Caki2 (cell line): Measurements from ENCODE around the gene NPTX1. TPM values are rescaled to one million over a fixed set of nuclear protein-coding genes. Genes with fewer than 3 reads are reported as not detected.
"Not testable (repeated sequence)": the region's sequence is repeated elsewhere in the genome, so short reads cannot be mapped to it uniquely, and the experiment has no call there.

Experiments used
- DNase-seq: peaks from one replicate; pipeline ENCODE4 v3.0.0-alpha.2; 2015; ENCODE audit warnings: low read depth
- in situ Hi-C: cut with HindIII; loops from 2 replicates; pipeline ENCODE4 v1.10.0; 2016; ENCODE audit warnings: low sequenced_read_pairs, low pct_unique_long_range_greater_than_20kb, mixed read lengths
- total RNA-seq: library from RNA; depleted of rRNA; stranded (reverse); fragments of >200 nt; shearing (Covaris generic); gene quantifications from 2 replicates; pipeline ENCODE4 v1.2.3, GENCODE V29; 2014; ENCODE audit warnings: low replicate concordance

Gene NPTX1
- total RNA-seq, 1 experiment from 2014 or later: not detected

- in situ Hi-C loops: no loop called here
- DNase-seq: no peak
Observed at GRCh38 chr17:80507965-80508364, 31.6 kb upstream of the NPTX1 start.

- in situ Hi-C loops, DNase-seq: not testable (repeated sequence)
Observed at GRCh38 chr17:80507177-80507576, 30.8 kb upstream of the NPTX1 start.

GRCh38 chr17:80504686-80505413 is 28.4 kb upstream of the NPTX1 start:
- in situ Hi-C loops: no loop called here
- DNase-seq: no peak

GRCh38 chr17:80503921-80504320 is 27.5 kb upstream of the NPTX1 start:
- DNase-seq: no peak
- in situ Hi-C loops: no loop called here

- in situ Hi-C loops: no loop called here
- DNase-seq: no peak
Observed at GRCh38 chr17:80503031-80503430, 26.6 kb upstream of the NPTX1 start.

GRCh38 chr17:80502578-80502877 is 26.1 kb upstream of the NPTX1 start:
- DNase-seq: no peak
- in situ Hi-C loops: no loop called here

- DNase-seq: no peak
Observed at GRCh38 chr17:80501741-80502577, 25.6 kb upstream of the NPTX1 start.

GRCh38 chr17:80499961-80500665 is 23.7 kb upstream of the NPTX1 start:
- no peak for DNase-seq
- in situ Hi-C loops: no loop called here

More at GRCh38 chr17:80501741-80502577, 25.6 kb upstream of the NPTX1 start:
- in situ Hi-C loops: no loop called here

GRCh38 chr17:80499560-80499959 is 23.2 kb upstream of the NPTX1 start:
- in situ Hi-C loops: no loop called here
- no peak for DNase-seq

GRCh38 chr17:80498920-80499410 is 22.6 kb upstream of the NPTX1 start:
- in situ Hi-C loops: no loop called here

GRCh38 chr17:80498242-80498919 is 22.0 kb upstream of the NPTX1 start:
- DNase-seq: no peak
- in situ Hi-C loops: no loop called here

More at GRCh38 chr17:80498920-80499410, 22.6 kb upstream of the NPTX1 start:
- DNase-seq: no peak

- in situ Hi-C loops: no loop called here
- peak; percentile 16 for DNase-seq
Observed at GRCh38 chr17:80497726-80498241, 21.4 kb upstream of the NPTX1 start.

- no peak for DNase-seq
- in situ Hi-C loops: no loop called here
Observed at GRCh38 chr17:80494547-80494946, 18.1 kb upstream of the NPTX1 start.

- in situ Hi-C loops: no loop called here
- no peak for DNase-seq
Observed at GRCh38 chr17:80492343-80493136, 16.1 kb upstream of the NPTX1 start.

GRCh38 chr17:80491478-80492342 is 15.3 kb upstream of the NPTX1 start:
- in situ Hi-C loops: no loop called here
- no peak for DNase-seq

- in situ Hi-C loops: no loop called here
- no peak for DNase-seq
Observed at GRCh38 chr17:80487511-80487910, 11.1 kb upstream of the NPTX1 start.

GRCh38 chr17:80486692-80487091 is 10.3 kb upstream of the NPTX1 start:
- in situ Hi-C loops: no loop called here
- no peak for DNase-seq
